Upper lobe of left lung (tissue), 6 donors: ENCODE results near the gene PEX11G. TPM values are rescaled to one million over a fixed set of nuclear protein-coding genes. Genes with fewer than 3 reads are reported as not detected.

Experiments used
- ATAC-seq, 2 donors: fragments of 200-7000 bp; cut with Tn5 transposase; one replicate each; pipeline ENCODE4 v1.9.1; 2022; ENCODE audit warnings: mild to moderate bottlenecking in 2 of 2, moderate library complexity in 2 of 2; ENCODE audit not compliant: low FRiP score in 2 of 2
- DNase-seq, 2 donors: peaks; one replicate each; pipeline ENCODE4 v3.0.0-alpha.2; 2019 to 2020
- H3K27ac ChIP-seq, 4 donors: fragments of 200-600 bp; sonication (generic); one replicate each; pipeline ENCODE4 v1.5.1; 2016 to 2019
- H3K27me3 ChIP-seq, 4 donors: fragments of 200-600 bp; sonication (generic); one replicate each; pipeline ENCODE4 v1.5.1; 2017 to 2019
- H3K36me3 ChIP-seq, 4 donors: fragments of 200-600 bp; sonication (generic); one replicate each; pipeline ENCODE4 v1.5.1; 2016 to 2019
- H3K4me1 ChIP-seq, 4 donors: fragments of 200-600 bp; sonication (generic); one replicate each; pipeline ENCODE4 v1.5.1; 2018 to 2019
- H3K4me3 ChIP-seq, 4 donors: fragments of 200-600 bp; sonication (generic); one replicate each; pipeline ENCODE4 v1.5.1; 2017 to 2019; ENCODE audit warnings: mild to moderate bottlenecking in 2 of 4, moderate library complexity in 1 of 4
- H3K9me3 ChIP-seq, 4 donors: fragments of 200-600 bp; sonication (generic); one replicate each; pipeline ENCODE4 v1.5.1; 2018 to 2019
- CTCF ChIP-seq, 6 experiments: fragments of 450-650 bp in 4 of 6; fragments of 200-600 bp in 2 of 6; sonication (generic) in 2 of 6; IDR thresholded peaks; one replicate each; pipeline ENCODE4 v1.5.1; 2016 to 2019; ENCODE audit warnings: antibody characterized with exemption in 6 of 6
- EP300 ChIP-seq, 4 donors: sonication (generic); formaldehyde crosslinking; IDR thresholded peaks; one replicate each; pipeline ENCODE4 v1.5.1; 2017; ENCODE audit warnings: antibody characterized with exemption in 4 of 4, control low read depth in 2 of 4
- POLR2A ChIP-seq, 4 donors: fragments of 450-650 bp; IDR thresholded peaks; one replicate each; pipeline ENCODE4 v1.5.1; 2016 to 2017; ENCODE audit warnings: antibody characterized with exemption in 4 of 4, mild to moderate bottlenecking in 2 of 4
- POLR2AphosphoS5 ChIP-seq, 2 donors: sonication (generic); formaldehyde crosslinking; IDR thresholded peaks; one replicate each; pipeline ENCODE4 v1.5.1; 2017; ENCODE audit warnings: antibody characterized with exemption in 2 of 2
- WGBS, 2 donors: methylation state at CpG; one replicate each; pipeline ENCODE4 v1.1.5; 2017 to 2018; 5-methylcytosine and 5-hydroxymethylcytosine counted together
- total RNA-seq, 6 donors: library from RNA; depleted of rRNA in 4 of 6; stranded (reverse); fragments of >200 nt in 4 of 6; gene quantifications; one replicate each; pipeline versions ENCODE4 v1.1.0 to v1.2.1, GENCODE V29; 2016 to 2021
- donor health status: DM: no; HTN: no; CAD: no; lungs with moderate emphysema.
- donor health status: DM: no; HTN: yes; CAD: no; lungs with severe emphysema.

PEX11G gene
- total RNA-seq, 6 donors from 2014 or later: 2.3 to 9.1 (median 5.4) TPM

GRCh38 chr19:7444042-7444441, 44.8 kb downstream of the PEX11G start:
- TF ChIP-seq POLR2A (IDR thresholded peaks at IDR 0.05): no peak
- no peak for TF ChIP-seq EP300 (IDR thresholded peaks at IDR 0.05)
- TF ChIP-seq CTCF (IDR thresholded peaks at IDR 0.05): no peak
- TF ChIP-seq POLR2AphosphoS5 (IDR thresholded peaks at IDR 0.05): no peak
- Histone ChIP-seq H3K27ac (no peak overlapping the region), H3K9me3 (no peaks in the 10 kb centered on the region), H3K27me3 (no peaks in the 10 kb centered on the region), H3K4me3 (no peak overlapping the region), H3K4me1 (no peaks in the 10 kb centered on the region), H3K36me3 (peaks cover 33 to 89% (median 84%) of the 10 kb centered on the region in 4 donors)
- no peak for DNase-seq
- 94 to 95% methylated on average over 18 to 19 of the region's 19 CpGs for WGBS, 2 donors
- no peak for ATAC-seq

GRCh38 chr19:7442423-7442822, 46.4 kb downstream of the PEX11G start:
- Histone ChIP-seq H3K27ac (no peak overlapping the region), H3K9me3 (no peaks in the 10 kb centered on the region), H3K4me3 (no peak overlapping the region), H3K27me3 (no peaks in the 10 kb centered on the region), H3K4me1 (no peaks in the 10 kb centered on the region), H3K36me3 (peaks cover 26 to 75% (median 69%) of the 10 kb centered on the region in 4 donors)
- ATAC-seq (no peak), DNase-seq (no peak)
- 82% methylated on average over 9 of the region's 9 CpGs for WGBS, 2 donors
- TF ChIP-seq POLR2AphosphoS5 (IDR thresholded peaks at IDR 0.05) (no peak), CTCF (IDR thresholded peaks at IDR 0.05) (no peak), EP300 (IDR thresholded peaks at IDR 0.05) (no peak), POLR2A (IDR thresholded peaks at IDR 0.05) (no peak)

DNA sequence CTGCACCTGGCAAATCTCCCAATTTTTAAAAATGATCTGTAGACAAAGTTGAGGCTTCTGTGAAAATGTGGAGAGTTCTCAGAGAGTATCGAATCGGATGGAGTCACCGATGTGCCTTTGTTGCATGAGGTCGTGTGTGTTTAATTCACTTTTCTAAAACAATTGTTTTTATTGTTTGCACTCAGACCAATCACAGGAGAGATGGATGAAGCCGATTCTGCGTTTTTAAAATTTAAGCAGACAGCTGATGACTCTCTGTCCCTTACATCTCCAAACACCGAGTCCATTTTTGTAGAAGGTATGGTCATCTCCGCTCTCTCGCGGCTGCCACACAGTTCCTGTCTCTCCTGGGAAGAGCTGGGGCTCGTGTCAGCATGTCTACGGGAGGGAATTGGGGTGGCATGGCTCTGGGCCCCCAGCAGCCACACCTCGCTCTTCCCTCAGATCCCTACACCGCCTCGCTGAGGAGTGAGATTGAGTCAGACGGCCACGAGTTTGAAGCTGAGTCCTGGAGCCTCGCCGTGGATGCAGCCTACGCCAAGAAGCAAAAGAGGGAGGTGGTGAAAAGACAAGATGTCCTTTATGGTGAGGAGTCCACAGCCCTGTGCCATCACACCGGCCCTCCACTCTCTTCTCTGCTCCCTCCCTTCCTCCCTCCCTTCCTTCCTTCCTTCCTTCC, 47.2 kb downstream of the PEX11G start:
- H3K4me3 ChIP-seq: no peak overlapping the region
- H3K27me3 ChIP-seq: no peaks in the 10 kb centered on the region
- H3K27ac ChIP-seq: no peak overlapping the region
- ATAC-seq (no peak), DNase-seq (no peak)
- peaks cover 24 to 67% (median 63%) of the 10 kb centered on the region in 4 donors for H3K36me3 ChIP-seq
- TF ChIP-seq POLR2AphosphoS5 (IDR thresholded peaks at IDR 0.05) (no peak), CTCF (IDR thresholded peaks at IDR 0.05) (no peak), EP300 (IDR thresholded peaks at IDR 0.05) (no peak), POLR2A (IDR thresholded peaks at IDR 0.05) (no peak)
- H3K9me3 ChIP-seq: no peaks in the 10 kb centered on the region
- 92 to 93% methylated on average over 21 of the region's 21 CpGs for WGBS, 2 donors
- no peaks in the 10 kb centered on the region for H3K4me1 ChIP-seq

GRCh38 chr19:7440188-7440975, 48.5 kb downstream of the PEX11G start:
- ATAC-seq: no peak

More at GRCh38 chr19:7440188-7440975, 48.5 kb downstream of the PEX11G start:
- H3K4me3 ChIP-seq: no peak overlapping the region
- no peaks in the 10 kb centered on the region for H3K9me3 ChIP-seq
- no peak for DNase-seq
- H3K36me3 ChIP-seq: peaks cover 24 to 60% (median 52%) of the 10 kb centered on the region in 4 donors
- H3K4me1 ChIP-seq: no peaks in the 10 kb centered on the region
- WGBS, 2 donors: 92 to 94% methylated on average over 32 to 42 of the region's 43 CpGs
- H3K27ac ChIP-seq: no peak overlapping the region
- TF ChIP-seq CTCF (IDR thresholded peaks at IDR 0.05) (no peak), EP300 (IDR thresholded peaks at IDR 0.05) (no peak), POLR2A (IDR thresholded peaks at IDR 0.05) (no peak), POLR2AphosphoS5 (IDR thresholded peaks at IDR 0.05) (no peak)
- no peaks in the 10 kb centered on the region for H3K27me3 ChIP-seq
